Suppressor macrophage treated with lipopolysaccharide for 4 hours (primary cell): ENCODE results near the gene SPCS3.
A peak's percentile ranks its signal among the peaks of the same experiment; 100 is the strongest.
"Not testable (repeated sequence)": the region's sequence is repeated elsewhere in the genome, so short reads cannot be mapped to it uniquely, and the experiment has no call there.

Source experiments
- DNase-seq: peaks from one replicate; pipeline ENCODE4 v3.0.0-alpha.2; 2020

Gene SPCS3

DNA sequence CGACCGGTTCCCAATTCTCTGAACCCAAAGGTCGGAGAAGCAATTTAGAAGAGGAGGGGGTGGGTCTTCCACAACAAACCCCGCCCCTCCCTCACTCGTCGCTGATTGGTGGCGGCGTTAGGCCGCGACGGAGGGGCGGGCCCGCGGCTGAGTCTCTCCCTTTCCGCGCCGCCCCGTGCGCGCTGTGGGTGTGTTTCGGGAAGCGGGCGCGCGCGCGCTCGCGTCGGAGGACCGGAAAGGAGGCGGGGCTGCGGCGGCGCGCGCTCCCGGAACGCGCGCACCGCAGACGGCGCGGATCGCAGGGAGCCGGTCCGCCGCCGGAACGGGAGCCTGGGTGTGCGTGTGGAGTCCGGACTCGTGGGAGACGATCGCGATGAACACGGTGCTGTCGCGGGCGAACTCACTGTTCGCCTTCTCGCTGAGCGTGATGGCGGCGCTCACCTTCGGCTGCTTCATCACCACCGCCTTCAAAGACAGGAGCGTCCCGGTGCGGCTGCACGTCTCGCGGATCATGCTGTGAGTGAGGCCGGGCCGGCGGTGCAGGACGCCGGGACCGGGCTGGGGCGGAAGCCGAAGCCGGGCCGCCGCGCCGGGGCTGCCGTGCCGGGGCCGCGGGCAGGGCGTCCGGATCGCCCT is at the start of gene SPCS3:
Gene SPCS3, plus strand, starts transcription at position 263 of the 636 bp plus-strand sequence. Its CDS starts 111 bp downstream, at position 374.
- peak; percentile 99 for DNase-seq

GRCh38 chr4:176270669-176271068 is 49.1 kb upstream of the SPCS3 start:
- DNase-seq, result peak; percentile 50

DNA sequence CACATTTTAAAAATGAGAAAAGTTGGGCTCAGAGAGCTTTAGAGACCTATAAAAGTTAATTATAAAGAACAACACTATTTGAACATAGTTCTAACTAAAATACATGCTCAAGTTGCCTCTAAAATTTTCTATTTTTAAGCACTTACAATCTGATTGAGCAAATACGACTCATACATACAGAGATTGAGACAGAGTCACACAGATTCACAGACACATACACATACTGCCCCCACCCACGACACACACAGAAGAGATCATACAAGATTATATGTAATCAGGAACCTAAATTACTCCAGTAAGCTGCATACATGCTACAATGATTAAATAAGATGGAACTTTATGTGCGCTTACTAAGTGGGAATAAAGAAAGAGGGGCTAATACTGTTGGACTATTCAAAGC is 48.0 kb upstream of the SPCS3 start:
- peak; percentile 44 for DNase-seq

DNA sequence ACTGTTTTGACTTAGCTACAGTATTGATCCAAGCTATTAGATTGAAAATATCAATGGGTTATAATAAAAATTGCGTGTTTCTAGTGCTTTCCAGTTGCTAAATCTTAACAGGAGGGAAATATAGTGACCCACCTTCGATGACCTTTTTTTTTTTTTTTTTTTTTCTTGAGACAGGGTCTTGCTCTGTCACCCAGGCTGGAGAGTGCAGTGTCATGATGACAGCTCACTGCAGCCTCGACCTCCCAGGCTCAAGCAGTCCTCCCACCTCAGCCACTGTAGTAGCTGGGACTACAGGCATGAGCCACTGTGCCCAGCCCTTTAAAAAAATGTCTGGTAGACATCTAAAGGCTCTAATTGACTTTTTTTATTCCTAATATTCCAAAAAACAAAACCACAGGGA is 47.0 kb upstream of the SPCS3 start:
- no peak for DNase-seq

- no peak for DNase-seq
These were observed 46.0 kb upstream of the SPCS3 start for GRCh38 chr4:176273736-176274135.

GRCh38 chr4:176274441-176274840 is 45.3 kb upstream of the SPCS3 start:
- DNase-seq, result no peak

- DNase-seq, result no peak
These were observed 43.1 kb upstream of the SPCS3 start for GRCh38 chr4:176276710-176277109.

DNA sequence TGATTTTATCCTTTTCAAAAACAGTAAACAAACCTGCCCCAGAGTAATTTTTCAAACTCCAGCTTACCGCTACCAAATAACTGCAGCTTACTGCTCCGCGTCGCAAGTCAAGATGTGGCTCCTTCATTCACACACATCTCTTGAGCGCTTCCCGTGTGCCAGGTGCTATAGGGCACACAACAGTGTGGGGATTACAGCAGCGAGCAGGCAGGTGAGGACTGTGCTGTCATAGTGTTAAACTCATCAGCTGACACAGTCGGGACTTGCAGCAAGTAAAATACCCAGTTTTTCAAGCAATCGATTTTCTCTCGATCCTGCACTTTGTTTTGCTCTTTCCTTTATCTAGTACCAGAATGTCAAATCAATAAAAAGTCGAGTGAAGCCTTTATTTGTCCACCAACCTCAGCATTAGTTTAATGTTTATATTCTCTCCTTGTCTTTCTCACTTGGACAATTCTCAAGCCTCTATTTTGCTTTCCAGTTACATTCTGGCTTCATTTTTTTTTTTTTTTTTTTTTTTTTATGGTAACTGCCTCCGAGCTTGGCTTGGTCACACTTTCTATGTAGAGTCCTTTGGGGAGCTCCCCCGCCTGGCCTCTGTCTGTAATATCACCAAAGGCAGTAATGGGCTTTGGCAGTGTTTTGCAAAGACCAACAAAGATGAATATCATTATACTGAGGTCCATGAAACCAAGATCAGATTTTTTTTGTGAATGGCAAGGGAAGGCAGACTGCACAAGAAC is 42.4 kb upstream of the SPCS3 start:
- DNase-seq, result peak; percentile 33

- DNase-seq, result not testable (repeated sequence)
These were observed 40.2 kb upstream of the SPCS3 start for GRCh38 chr4:176279560-176279959.

- no peak for DNase-seq
These were observed 33.0 kb upstream of the SPCS3 start for GRCh38 chr4:176286728-176287127.

DNA sequence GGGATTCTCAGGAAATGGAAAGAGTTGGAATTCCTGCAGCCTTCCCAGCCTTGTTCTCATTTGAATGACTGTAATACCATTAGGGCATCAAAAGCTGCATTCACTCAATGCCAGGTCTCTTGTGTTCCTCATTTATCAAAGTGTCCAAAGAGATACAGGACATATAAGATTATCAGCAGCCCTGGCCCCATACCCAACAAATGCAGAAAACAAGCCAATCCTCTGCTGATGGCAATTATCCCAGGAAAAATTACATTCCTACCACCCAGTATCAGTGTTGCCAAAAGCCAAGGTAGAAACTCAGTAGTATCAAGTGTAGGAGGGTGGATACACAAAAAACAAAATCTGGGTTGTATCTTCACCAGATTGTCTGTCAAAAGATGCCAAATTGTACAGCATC is 32.2 kb upstream of the SPCS3 start:
- no peak for DNase-seq

DNA sequence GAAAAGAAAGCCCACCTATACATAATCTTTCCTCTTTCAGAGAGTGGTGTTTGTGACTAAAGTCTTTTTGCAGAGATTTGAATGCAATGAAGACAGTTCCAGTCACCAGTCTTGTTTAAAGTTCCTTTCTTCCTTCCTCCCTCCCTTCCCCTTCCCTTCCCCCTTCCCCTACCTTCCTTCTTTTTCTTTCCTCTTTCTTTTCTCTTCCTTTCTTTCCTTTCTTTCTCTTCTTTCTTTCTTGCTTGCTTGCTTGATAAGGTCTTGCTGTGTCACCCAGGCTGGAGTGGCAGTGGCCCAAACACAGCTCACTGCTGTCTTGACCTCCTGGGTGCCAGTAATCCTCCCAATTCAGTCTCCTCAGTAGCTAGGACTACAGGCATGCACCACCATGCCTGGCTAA is 31.7 kb upstream of the SPCS3 start:
- no peak for DNase-seq

DNA sequence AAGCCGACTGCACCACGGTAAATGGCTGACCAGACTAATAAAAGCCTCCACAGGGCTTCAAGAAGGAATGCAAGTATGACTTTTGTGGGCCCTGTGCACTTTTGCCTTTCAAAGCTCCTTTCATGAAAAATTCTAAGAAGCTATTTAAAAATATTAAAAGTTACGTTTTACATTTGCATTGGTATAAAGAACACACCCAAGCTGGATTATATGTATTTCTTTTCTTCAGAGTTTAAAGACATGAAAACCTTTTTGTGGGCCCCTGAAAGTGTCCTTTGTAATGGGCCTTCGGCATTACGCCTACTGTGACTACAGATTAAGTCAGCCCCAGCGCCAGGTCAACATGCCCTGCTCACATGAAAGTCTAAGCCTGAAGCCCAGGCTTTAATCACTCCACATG is 30.2 kb upstream of the SPCS3 start:
- no peak for DNase-seq

DNA sequence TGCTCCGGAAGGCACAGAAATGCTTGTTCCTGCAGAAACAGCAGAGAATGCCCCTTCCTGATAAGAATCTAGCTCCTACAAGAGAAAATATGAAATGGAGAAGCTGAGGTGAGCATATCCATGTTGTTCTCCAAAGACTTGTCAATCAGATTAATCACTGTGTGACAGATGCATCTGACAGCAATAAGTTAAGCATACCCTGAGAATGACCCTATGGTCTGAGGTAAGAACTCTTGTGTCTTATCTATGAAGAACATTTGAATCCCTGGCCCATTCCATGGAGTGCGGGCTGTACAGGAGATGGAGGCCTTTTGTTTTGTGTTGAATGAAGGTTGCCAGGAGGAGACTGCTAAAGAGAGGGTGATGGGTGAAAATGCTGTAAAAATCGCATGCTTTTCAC is 29.2 kb upstream of the SPCS3 start:
- no peak for DNase-seq

GRCh38 chr4:176291748-176292147 is 28.0 kb upstream of the SPCS3 start:
- DNase-seq, result no peak

GRCh38 chr4:176292920-176293319 is 26.8 kb upstream of the SPCS3 start:
- DNase-seq, result no peak

DNA sequence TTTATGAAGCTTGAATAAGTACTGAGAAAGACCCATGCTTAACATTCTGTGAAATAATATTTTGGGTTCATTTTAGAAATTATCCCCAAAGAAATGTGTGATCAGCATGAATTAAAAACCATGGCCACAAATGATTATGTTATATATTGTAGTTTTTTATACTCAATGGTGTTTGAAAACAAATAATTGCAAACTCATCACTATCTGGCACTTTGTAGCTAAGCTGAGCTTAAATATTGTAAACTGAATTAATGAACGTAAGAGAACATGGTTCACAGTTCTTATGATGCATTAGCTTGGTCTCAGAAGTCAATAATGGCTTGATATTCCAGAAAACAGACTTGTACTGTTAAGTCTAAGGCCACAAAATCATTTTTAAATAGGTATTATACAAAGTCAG is 26.1 kb upstream of the SPCS3 start:
- no peak for DNase-seq

DNA sequence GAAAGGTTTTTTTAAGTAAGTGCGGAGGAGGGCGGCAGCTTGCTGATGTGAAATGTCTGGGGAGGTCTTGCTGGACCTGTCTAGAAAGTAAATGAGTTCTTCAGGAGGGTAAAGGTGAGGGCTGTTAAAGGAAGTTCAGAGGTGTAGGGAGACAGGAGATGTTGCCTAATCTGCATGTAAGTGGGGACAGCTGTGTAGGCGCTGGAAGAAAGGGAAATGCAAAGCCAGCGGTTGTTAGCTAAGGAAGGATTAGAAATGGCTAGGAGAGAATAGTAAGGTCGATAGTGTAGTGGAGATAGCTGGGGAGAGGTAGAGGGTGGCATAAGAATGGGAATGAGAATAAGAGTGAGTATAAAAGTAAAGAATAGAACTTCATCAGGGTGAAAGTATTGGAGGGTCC is 23.9 kb upstream of the SPCS3 start:
- DNase-seq, result not testable (repeated sequence)

GRCh38 chr4:176298664-176299063 is 21.1 kb upstream of the SPCS3 start:
- DNase-seq, result no peak

GRCh38 chr4:176300036-176300435 is 19.7 kb upstream of the SPCS3 start:
- no peak for DNase-seq

- DNase-seq, result no peak
These were observed 19.2 kb upstream of the SPCS3 start for GRCh38 chr4:176300565-176300964.

- DNase-seq, result no peak
These were observed 17.2 kb upstream of the SPCS3 start for GRCh38 chr4:176302283-176303275.

DNA sequence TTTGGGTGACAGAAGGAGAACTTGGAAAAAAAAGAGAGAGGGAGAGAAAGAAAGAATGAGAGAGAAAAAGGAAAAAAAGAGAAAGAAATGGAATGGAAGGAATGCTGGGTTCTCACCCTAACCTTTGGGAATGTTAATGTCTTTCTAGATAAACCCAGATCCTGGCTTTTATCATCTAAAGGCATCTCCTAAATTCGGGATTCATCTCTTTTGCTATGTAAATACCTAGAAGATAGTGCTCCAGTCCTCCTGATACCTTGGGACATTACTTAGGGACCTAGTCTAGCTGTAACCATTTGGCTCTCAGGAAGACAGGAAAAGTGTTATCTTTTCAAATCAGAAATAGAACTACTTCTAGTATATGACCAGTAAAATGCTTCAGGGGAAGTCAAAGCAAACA is 15.8 kb upstream of the SPCS3 start:
- no peak for DNase-seq
